Measurements from ENCODE around the gene LIN7B. TPM values are rescaled to one million over a fixed set of nuclear protein-coding genes. Genes with fewer than 3 reads are reported as not detected.
A peak's percentile ranks its signal among the peaks of the same experiment; 100 is the strongest.

The LIN7B gene
- total and polyA plus RNA-seq, 9 of the 15 experiments (the other 6 are each of a cell fraction or from before 2014, with no cell fraction given), result 0.89 to 15.7 (median 4.0) TPM

DNA sequence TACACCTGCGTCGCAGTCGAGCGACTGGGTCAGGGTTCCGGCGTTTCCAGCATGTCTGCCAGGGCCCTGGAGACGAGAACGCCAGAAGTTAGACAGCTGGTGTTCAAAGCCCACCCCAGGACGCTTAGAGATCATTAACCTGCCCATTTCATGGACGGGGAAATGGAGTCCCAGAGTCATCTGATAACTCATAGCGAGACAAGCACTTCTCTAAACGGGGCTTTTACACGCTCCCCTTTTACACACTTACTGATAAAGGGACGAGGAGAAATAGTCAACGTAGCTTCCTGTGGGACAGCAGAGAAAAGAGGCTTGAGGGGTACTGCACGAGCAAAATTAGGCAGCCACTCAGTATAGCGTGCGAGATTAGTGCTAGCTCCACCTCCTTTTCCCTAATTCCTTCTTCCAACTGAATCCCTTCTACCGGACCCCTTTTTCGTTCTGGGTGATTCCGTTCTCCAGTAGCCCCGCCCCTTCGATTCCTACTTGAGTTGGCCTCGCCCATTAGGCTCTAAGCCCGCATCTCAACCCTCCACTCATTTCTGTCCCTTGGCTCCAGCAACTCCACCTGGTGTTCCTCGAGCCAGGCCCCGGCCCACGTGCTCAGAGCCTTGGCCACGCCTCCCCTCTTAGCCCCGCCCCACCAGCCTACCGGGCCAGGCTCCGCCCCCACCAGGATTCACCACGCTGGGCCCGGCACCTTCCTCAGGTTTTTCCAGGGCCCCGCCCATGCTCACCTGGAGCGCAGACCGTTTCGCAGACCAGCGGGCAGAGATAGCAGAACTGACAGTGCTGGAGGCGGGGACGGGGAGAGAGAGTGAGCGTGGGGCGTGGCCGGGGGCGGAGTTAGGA lies 37.3 kb downstream of the LIN7B start (continued):
- TF ChIP-seq ZNF398 (CRISPR knock-in tag; IDR thresholded peaks at IDR 0.05) (no peak), CTCF (IDR thresholded peaks at IDR 0.05 in 2 of 3, conservative IDR thresholded peaks at IDR 0.05 in 1 of 3; ENCODE audit: insufficient read depth in 2 of 3, low read depth in 1 of 3, low read length in 3 of 3) (peak in 2 of 3 experiments; percentile 17 to 21; a peak in 1 of 6 replicates), DDX20 (tag; IDR thresholded peaks at IDR 0.05; ENCODE audit: low read depth) (no peak), POLR2A (conservative IDR thresholded peaks at IDR 0.05) (peak; percentile 71), MIER1 (IDR thresholded peaks at IDR 0.05; ENCODE audit: low read depth) (no peak)
- TF ChIP-seq, protein P1, sequence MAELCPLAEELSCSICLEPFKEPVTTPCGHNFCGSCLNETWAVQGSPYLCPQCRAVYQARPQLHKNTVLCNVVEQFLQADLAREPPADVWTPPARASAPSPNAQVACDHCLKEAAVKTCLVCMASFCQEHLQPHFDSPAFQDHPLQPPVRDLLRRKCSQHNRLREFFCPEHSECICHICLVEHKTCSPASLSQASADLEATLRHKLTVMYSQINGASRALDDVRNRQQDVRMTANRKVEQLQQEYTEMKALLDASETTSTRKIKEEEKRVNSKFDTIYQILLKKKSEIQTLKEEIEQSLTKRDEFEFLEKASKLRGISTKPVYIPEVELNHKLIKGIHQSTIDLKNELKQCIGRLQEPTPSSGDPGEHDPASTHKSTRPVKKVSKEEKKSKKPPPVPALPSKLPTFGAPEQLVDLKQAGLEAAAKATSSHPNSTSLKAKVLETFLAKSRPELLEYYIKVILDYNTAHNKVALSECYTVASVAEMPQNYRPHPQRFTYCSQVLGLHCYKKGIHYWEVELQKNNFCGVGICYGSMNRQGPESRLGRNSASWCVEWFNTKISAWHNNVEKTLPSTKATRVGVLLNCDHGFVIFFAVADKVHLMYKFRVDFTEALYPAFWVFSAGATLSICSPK (IDR thresholded peaks at IDR 0.05; ENCODE audit: borderline replicate concordance), result no peak
- TF ChIP-seq, protein P2, sequence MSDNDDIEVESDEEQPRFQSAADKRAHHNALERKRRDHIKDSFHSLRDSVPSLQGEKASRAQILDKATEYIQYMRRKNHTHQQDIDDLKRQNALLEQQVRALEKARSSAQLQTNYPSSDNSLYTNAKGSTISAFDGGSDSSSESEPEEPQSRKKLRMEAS (CRISPR knock-in tag; IDR thresholded peaks at IDR 0.05), result peak; percentile 98
